ENCODE data around the gene CENPH. TPM values are rescaled to one million over a fixed set of nuclear protein-coding genes. Genes with fewer than 3 reads are reported as not detected.

The CENPH gene
- total RNA-seq, 1 donor from 2014 or later: 9.5 TPM

DNA sequence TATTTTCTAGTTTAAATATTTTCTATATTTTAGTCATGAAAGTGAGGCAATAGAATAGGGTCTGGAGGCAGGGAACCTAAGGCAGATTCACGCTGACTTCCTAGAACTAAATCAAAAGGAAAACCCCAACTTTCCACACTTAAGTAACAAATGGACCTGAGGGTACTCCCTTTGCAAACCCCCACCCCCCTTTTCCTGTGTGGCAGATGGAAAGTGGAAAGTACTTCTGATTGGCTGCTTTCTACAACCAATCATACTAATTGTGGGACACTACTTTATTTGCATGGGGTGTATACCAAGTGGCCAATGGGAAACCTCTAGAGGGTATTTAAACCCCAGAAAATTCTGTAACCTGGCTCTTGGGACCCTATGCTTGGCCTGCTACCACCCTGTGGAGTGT is 4.8 kb upstream of the CENPH start:
- no peak overlapping the region for H3K27ac Mint-ChIP-seq (ENCODE audit: unreplicated experiment)

DNA sequence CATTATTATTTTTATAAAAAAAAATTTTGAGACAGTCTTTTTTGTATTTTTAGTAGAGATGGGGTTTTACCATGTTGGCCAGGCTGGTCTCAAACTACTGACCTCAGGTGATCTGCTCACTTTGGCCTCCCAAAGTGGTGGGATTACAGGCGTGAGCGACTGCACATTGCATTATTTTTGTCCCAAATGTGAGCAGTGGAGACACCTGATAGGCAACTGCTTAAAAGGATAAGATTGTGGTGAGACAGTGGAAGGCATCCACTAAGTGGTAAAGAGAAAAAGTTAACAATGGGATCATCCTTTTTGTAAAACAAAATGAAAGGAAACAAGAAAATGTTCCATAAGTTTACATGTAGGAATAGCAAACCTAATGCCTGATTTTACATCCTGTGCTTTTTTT is 2.0 kb upstream of the CENPH start:
- TF ChIP-seq, protein P1, sequence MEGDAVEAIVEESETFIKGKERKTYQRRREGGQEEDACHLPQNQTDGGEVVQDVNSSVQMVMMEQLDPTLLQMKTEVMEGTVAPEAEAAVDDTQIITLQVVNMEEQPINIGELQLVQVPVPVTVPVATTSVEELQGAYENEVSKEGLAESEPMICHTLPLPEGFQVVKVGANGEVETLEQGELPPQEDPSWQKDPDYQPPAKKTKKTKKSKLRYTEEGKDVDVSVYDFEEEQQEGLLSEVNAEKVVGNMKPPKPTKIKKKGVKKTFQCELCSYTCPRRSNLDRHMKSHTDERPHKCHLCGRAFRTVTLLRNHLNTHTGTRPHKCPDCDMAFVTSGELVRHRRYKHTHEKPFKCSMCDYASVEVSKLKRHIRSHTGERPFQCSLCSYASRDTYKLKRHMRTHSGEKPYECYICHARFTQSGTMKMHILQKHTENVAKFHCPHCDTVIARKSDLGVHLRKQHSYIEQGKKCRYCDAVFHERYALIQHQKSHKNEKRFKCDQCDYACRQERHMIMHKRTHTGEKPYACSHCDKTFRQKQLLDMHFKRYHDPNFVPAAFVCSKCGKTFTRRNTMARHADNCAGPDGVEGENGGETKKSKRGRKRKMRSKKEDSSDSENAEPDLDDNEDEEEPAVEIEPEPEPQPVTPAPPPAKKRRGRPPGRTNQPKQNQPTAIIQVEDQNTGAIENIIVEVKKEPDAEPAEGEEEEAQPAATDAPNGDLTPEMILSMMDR (IDR thresholded peaks at IDR 0.05; ENCODE audit: partially characterized antibody, unreplicated experiment): no peak
- DNase-seq: no peak
- Mint-ChIP-seq H3K27ac (ENCODE audit: unreplicated experiment) (no peak overlapping the region), H3K36me3 (ENCODE audit: unreplicated experiment) (no peaks in the 10 kb centered on the region), H3K4me1 (ENCODE audit: low read depth, unreplicated experiment) (no peaks in the 10 kb centered on the region), H3K4me3 (ENCODE audit: unreplicated experiment) (peak overlapping the region; percentile 52), H3K9me3 (ENCODE audit: unreplicated experiment) (no peaks in the 10 kb centered on the region), H3K27me3 (ENCODE audit: unreplicated experiment) (no peaks in the 10 kb centered on the region)

More for the DNA sequence above, 4.8 kb upstream of the CENPH start:
- no peak overlapping the region for H3K4me3 Mint-ChIP-seq (ENCODE audit: unreplicated experiment)
- H3K9me3 Mint-ChIP-seq (ENCODE audit: unreplicated experiment): no peaks in the 10 kb centered on the region
- TF ChIP-seq, protein P1 (IDR thresholded peaks at IDR 0.05; ENCODE audit: partially characterized antibody, unreplicated experiment): no peak
- no peaks in the 10 kb centered on the region for H3K4me1 Mint-ChIP-seq (ENCODE audit: low read depth, unreplicated experiment)
- no peaks in the 10 kb centered on the region for H3K27me3 Mint-ChIP-seq (ENCODE audit: unreplicated experiment)
- DNase-seq: no peak
- no peaks in the 10 kb centered on the region for H3K36me3 Mint-ChIP-seq (ENCODE audit: unreplicated experiment)

DNA sequence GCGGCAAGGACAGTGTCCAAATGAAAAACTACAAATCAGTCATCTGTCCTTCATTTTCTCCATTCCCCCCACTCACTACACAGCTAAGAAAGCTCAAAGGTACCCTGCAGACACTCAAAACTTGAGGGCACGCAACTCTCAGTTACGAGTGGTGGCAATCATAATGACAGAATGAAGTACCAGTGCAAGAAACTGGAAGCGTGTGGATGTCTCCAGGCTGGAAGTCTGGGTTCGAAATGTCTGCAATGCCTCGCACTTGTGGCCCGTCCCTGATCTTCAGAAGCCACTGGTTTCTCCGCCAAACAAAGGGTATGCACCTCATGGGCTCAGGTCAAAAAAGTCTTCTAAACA is 597 bp upstream of the CENPH start:
- no peak for DNase-seq
- no peaks in the 10 kb centered on the region for H3K4me1 Mint-ChIP-seq (ENCODE audit: low read depth, unreplicated experiment)
- H3K36me3 Mint-ChIP-seq (ENCODE audit: unreplicated experiment): no peaks in the 10 kb centered on the region
- H3K27me3 Mint-ChIP-seq (ENCODE audit: unreplicated experiment): no peaks in the 10 kb centered on the region
- TF ChIP-seq, protein P1 (IDR thresholded peaks at IDR 0.05; ENCODE audit: partially characterized antibody, unreplicated experiment): no peak
- H3K9me3 Mint-ChIP-seq (ENCODE audit: unreplicated experiment): no peaks in the 10 kb centered on the region
- peak overlapping the region; percentile 98 for H3K27ac Mint-ChIP-seq (ENCODE audit: unreplicated experiment)
- H3K4me3 Mint-ChIP-seq (ENCODE audit: unreplicated experiment): peak overlapping the region; percentile 97

DNA sequence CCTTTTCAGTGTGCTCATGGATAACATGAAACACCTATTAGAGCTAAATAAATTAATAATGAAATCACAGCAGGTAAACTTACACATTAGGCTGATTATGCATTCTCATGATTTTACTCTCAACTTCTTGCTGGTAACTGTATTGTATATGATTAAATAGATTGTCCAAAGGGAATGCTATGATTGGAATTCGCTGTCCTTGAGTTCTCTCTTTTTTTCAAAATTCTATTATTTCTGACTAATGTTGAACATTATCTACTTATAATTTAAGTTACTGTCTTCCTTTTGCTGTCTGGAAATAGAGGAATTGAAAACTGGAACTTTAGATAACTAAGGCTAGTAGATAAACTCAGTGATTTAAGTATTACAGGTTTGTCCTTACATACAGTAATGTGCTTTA is 13.1 kb downstream of the CENPH start:
- Mint-ChIP-seq H3K27me3 (ENCODE audit: unreplicated experiment) (no peaks in the 10 kb centered on the region), H3K9me3 (ENCODE audit: unreplicated experiment) (no peaks in the 10 kb centered on the region), H3K4me1 (ENCODE audit: low read depth, unreplicated experiment) (no peaks in the 10 kb centered on the region), H3K4me3 (ENCODE audit: unreplicated experiment) (no peak overlapping the region), H3K27ac (ENCODE audit: unreplicated experiment) (no peak overlapping the region), H3K36me3 (ENCODE audit: unreplicated experiment) (no peaks in the 10 kb centered on the region)
- TF ChIP-seq, protein P1 (IDR thresholded peaks at IDR 0.05; ENCODE audit: partially characterized antibody, unreplicated experiment): no peak
- DNase-seq: no peak

DNA sequence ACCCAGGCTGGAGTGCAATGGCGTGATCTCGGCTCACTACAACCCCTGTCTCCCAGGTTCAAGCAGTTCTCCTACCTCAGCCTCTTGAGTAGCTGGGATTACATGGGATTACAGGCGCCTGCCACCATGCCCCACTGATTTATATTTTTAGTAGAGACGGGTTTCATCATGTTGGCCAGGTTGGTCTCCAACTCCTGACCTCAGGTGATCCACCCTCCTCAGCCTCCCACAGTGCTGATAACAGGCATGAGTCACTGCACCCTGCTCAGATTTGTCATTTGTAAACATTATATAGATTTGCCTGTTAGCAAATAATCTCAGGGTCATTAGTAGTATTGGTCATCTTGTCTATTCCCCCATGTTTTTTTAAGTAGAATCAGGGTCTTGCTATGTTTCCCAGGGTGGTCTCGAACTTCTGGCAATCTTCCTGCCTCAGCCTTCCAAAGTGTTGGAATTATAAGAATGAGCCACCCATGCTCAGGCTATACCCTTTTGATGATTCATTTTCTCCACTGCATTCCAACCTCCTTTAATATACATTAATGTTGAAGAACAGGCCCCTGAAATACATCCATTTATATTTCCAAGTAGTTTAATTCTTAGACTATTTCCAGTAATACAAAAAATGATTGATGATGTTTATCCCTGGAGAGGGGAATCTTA is 17.3 kb downstream of the CENPH start:
- TF ChIP-seq, protein P1 (IDR thresholded peaks at IDR 0.05; ENCODE audit: partially characterized antibody, unreplicated experiment): no peak
- H3K4me3 Mint-ChIP-seq (ENCODE audit: unreplicated experiment): no peak overlapping the region
- no peaks in the 10 kb centered on the region for H3K36me3 Mint-ChIP-seq (ENCODE audit: unreplicated experiment)
- H3K27ac Mint-ChIP-seq (ENCODE audit: unreplicated experiment): no peak overlapping the region
- no peaks in the 10 kb centered on the region for H3K27me3 Mint-ChIP-seq (ENCODE audit: unreplicated experiment)
- no peaks in the 10 kb centered on the region for H3K4me1 Mint-ChIP-seq (ENCODE audit: low read depth, unreplicated experiment)
- H3K9me3 Mint-ChIP-seq (ENCODE audit: unreplicated experiment): no peaks in the 10 kb centered on the region
- no peak for DNase-seq
